GM18868 (cell line): ENCODE measurements around the gene ATP1A4.

ENCODE experiments used
- ATAC-seq: cut with Tn5 transposase; IDR thresholded peaks from one replicate; pipeline ENCODE4 v1.9.1; 2021; ENCODE audit warnings: mild to moderate bottlenecking, moderate library complexity; ENCODE audit not compliant: unreplicated experiment

ATP1A4 gene

GRCh38 chr1:160139840-160140239 is 11.6 kb upstream of the ATP1A4 start:
- ATAC-seq: no peak

- no peak for ATAC-seq
These were observed 7.7 kb upstream of the ATP1A4 start for GRCh38 chr1:160143695-160144094.

GRCh38 chr1:160144921-160145320 is 6.5 kb upstream of the ATP1A4 start:
- no peak for ATAC-seq

- no peak for ATAC-seq
These were observed 5.3 kb upstream of the ATP1A4 start for GRCh38 chr1:160146107-160146506.

- no peak for ATAC-seq
These were observed 3.3 kb upstream of the ATP1A4 start for GRCh38 chr1:160148121-160148520.

GRCh38 chr1:160149233-160149632 is 2.2 kb upstream of the ATP1A4 start:
- ATAC-seq: no peak

GRCh38 chr1:160149716-160150115 is 1.7 kb upstream of the ATP1A4 start:
- ATAC-seq: no peak

GRCh38 chr1:160154790-160155189 is 3.4 kb downstream of the ATP1A4 start:
- no peak for ATAC-seq

GRCh38 chr1:160156361-160156760 is 5.0 kb downstream of the ATP1A4 start:
- no peak for ATAC-seq

- ATAC-seq: no peak
These were observed 5.8 kb downstream of the ATP1A4 start for GRCh38 chr1:160157174-160157573.

GRCh38 chr1:160158031-160158430 is 6.6 kb downstream of the ATP1A4 start:
- no peak for ATAC-seq

GRCh38 chr1:160158534-160158933 is 7.1 kb downstream of the ATP1A4 start:
- no peak for ATAC-seq

- ATAC-seq: no peak
These were observed 8.4 kb downstream of the ATP1A4 start for GRCh38 chr1:160159846-160160245.

- ATAC-seq: peak; percentile 52
These were observed 10.7 kb downstream of the ATP1A4 start for GRCh38 chr1:160161965-160162705.

- ATAC-seq: no peak
These were observed 11.5 kb downstream of the ATP1A4 start for GRCh38 chr1:160162931-160163330.

- ATAC-seq: no peak
These were observed 12.2 kb downstream of the ATP1A4 start for GRCh38 chr1:160163615-160164014.

GRCh38 chr1:160164121-160164520 is 12.7 kb downstream of the ATP1A4 start:
- no peak for ATAC-seq

- no peak for ATAC-seq
These were observed 14.9 kb downstream of the ATP1A4 start for GRCh38 chr1:160166166-160166868.

- no peak for ATAC-seq
These were observed 15.7 kb downstream of the ATP1A4 start for GRCh38 chr1:160167056-160167455.

GRCh38 chr1:160167580-160167979 is 16.2 kb downstream of the ATP1A4 start:
- no peak for ATAC-seq

- no peak for ATAC-seq
These were observed 16.6 kb downstream of the ATP1A4 start for GRCh38 chr1:160168016-160168415.

GRCh38 chr1:160168609-160169369 is 17.4 kb downstream of the ATP1A4 start:
- ATAC-seq: no peak
